ENCODE results near the gene PRRG4.

DNA sequence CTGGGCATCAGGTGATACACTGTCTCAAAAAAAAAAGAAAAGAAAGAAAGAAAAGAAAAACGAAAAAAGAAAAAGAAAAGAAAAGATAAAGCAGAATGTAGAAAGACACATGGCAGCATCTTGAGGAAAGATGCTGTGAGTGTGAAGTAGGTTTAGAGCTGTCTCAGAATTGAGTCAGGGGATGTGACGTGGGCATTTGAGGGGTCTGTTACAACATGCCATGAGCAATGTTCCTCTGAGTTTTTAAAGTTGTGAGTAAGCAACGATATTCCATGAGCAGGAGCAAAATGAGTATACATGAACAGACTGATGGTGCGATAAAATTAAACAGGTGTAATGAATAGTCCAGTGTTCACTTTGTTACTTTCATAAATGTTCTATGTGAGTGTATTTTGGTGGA lies 51.6 kb downstream of the PRRG4 start:
- TF ChIP-seq, protein P1, sequence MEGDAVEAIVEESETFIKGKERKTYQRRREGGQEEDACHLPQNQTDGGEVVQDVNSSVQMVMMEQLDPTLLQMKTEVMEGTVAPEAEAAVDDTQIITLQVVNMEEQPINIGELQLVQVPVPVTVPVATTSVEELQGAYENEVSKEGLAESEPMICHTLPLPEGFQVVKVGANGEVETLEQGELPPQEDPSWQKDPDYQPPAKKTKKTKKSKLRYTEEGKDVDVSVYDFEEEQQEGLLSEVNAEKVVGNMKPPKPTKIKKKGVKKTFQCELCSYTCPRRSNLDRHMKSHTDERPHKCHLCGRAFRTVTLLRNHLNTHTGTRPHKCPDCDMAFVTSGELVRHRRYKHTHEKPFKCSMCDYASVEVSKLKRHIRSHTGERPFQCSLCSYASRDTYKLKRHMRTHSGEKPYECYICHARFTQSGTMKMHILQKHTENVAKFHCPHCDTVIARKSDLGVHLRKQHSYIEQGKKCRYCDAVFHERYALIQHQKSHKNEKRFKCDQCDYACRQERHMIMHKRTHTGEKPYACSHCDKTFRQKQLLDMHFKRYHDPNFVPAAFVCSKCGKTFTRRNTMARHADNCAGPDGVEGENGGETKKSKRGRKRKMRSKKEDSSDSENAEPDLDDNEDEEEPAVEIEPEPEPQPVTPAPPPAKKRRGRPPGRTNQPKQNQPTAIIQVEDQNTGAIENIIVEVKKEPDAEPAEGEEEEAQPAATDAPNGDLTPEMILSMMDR (IDR thresholded peaks at IDR 0.05): no peak
- TF ChIP-seq, protein P2, sequence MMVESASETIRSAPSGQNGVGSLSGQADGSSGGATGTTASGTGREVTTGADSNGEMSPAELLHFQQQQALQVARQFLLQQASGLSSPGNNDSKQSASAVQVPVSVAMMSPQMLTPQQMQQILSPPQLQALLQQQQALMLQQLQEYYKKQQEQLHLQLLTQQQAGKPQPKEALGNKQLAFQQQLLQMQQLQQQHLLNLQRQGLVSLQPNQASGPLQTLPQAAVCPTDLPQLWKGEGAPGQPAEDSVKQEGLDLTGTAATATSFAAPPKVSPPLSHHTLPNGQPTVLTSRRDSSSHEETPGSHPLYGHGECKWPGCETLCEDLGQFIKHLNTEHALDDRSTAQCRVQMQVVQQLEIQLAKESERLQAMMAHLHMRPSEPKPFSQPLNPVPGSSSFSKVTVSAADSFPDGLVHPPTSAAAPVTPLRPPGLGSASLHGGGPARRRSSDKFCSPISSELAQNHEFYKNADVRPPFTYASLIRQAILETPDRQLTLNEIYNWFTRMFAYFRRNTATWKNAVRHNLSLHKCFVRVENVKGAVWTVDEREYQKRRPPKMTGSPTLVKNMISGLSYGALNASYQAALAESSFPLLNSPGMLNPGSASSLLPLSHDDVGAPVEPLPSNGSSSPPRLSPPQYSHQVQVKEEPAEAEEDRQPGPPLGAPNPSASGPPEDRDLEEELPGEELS (CRISPR knock-in tag; IDR thresholded peaks at IDR 0.05): no peak
- TF ChIP-seq, protein P3, sequence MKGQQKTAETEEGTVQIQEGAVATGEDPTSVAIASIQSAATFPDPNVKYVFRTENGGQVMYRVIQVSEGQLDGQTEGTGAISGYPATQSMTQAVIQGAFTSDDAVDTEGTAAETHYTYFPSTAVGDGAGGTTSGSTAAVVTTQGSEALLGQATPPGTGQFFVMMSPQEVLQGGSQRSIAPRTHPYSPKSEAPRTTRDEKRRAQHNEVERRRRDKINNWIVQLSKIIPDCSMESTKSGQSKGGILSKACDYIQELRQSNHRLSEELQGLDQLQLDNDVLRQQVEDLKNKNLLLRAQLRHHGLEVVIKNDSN (CRISPR knock-in tag; IDR thresholded peaks at IDR 0.05): no peak
